HK-2 (cell line): ENCODE data around the gene SLC35B3.

ENCODE experiments used
- DNase-seq: peaks from one replicate; pipeline ENCODE4 v3.0.0-alpha.2; 2018; ENCODE audit not compliant: unreplicated experiment

Gene SLC35B3

DNA sequence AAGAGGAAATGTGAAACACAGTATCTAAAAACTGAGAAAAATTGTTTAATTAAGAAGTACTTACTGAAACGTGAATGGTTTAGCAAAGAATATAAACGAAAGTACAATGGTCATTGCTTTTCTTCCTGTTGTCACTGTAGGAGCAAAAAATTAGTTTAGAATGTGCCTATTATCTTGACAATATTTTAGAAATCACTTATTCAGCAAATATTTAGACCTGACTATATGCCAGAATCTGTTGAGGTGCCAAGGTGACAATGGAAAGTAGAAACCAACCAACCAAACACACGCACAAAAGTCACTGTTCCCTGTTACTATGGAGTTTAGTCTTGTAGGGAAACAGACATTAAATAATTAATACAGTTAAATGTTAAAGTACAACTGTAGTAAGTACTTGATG, 20.5 kb downstream of the SLC35B3 start:
- no peak for DNase-seq

DNA sequence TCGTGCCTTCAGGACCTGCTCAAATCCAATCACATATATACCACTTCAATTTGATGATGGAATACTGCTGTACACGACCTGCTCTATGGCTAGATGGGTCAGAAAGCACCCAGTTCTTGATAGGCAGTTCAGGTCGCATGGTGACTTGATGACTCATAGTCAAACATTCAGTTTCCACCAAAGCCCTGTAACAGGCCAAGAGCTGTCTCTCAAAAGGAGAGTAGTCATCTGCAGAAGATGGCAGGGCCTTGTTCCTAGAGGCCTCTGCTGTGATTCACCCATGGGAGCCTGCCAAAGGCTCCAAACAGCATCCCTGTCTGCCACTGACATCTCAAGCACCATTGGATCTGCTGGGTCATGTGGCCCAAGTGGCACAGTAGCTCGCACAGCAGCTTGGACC, 29.4 kb downstream of the SLC35B3 start:
- peak; percentile 2 for DNase-seq

DNA sequence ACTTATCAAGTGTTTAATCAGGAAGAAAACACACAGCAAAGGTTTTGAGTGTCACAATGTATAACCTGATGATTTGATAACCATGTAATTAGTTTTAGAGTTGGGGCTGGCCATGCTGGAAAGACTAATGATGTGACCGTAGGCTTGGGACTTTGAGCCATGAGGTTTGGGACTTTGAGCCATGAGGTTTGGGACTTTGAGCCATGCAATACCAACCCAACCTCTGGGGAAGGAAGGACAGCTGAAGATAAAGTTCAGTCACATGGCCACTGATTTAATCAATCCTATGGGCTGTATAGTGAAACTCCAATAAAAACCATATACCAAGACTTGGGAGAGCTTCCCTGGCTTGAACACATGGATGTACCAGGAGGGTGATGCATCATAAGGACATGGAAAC, 32.8 kb downstream of the SLC35B3 start:
- DNase-seq, result no peak

DNA sequence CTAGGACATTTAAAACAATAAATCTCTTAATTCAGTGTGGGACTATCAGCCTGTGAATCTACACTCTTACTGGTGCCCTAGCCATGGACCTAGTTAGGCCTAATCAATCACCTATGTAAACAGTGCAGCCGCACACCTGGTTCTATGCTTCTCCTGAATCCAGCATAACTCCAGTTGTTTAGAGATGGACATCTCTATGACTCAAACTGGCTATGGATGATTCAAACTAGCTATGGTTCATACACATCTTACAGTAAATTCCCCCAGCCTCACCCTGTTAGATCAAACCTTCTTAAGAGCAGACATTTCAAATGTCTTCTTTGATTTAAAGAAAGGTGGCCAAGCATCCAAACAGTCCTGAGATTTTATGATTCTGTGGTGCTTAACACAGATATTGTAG, 34.7 kb downstream of the SLC35B3 start:
- DNase-seq, result no peak

DNA sequence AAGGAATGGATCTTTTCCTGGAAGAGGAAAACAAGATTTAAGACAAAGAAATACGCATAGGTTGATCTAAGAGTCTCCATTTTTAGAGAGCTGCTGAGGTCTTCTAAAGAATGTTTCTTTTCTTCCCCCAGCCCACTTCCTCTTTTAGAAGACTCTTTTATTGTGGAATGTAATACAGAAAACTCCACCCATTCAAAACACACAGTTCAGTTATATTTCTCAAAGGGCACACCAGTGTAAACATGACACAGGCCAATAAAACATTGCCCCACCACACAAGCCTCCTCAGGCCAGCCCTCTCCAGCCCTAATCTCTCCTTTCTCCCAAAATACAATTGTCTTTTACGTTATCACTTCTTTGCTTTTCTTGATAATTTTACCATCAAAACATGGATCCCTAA, 42.8 kb downstream of the SLC35B3 start:
- no peak for DNase-seq

DNA sequence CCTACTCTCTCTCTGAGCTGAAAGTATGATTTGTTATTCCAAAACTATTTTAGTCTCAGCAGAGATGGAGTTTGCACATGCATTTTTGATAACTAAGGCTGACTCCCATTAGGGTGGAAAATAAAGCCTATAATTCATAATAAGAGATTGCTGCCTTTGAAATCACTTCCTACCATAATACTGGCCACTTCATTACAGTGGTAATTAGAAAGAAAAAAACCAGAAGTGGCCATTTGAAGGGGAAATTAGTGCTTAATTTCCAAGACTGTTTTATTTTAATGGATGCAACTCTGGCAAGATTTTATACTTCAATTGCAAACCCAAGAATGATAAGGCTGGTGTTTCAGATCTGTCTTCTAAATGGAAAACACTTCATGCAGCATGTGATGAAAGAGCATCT, 43.4 kb downstream of the SLC35B3 start:
- no peak for DNase-seq

DNA sequence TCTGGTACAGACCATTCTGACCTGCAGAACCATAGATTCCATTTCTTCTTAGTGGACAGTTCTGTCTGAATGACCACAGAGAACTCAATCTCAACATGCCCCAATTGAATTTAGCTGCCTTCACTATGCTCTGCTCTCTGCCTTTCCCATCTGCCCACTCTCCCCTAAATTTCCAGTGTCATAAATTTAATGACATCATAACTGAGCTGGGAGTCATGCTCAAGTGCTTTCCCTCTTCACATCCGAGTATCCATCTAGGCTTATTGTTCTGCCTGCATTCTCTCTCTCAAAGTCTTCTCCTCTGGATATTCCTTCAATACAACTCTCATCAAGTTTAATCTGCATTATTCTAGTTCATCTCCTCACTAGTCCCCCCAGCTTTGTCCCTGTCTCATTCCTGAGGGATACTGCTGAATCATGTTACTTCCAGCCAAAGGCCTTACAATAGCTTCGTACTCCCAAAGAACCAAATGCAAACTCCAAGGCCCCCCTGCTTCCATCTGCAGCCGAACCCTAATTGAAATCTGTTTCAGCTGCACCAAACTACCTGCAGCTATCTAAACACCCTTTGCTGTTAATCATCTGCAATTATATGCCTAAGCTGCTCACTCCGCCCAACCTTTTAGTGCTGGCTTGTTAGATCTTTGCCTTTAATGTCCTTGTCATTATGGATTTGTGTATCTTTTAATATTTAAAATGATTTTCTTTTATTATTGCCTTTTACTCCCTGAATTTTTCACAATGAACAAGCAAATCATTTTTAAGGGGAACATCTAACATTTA, 46.1 kb downstream of the SLC35B3 start:
- DNase-seq, result no peak

DNA sequence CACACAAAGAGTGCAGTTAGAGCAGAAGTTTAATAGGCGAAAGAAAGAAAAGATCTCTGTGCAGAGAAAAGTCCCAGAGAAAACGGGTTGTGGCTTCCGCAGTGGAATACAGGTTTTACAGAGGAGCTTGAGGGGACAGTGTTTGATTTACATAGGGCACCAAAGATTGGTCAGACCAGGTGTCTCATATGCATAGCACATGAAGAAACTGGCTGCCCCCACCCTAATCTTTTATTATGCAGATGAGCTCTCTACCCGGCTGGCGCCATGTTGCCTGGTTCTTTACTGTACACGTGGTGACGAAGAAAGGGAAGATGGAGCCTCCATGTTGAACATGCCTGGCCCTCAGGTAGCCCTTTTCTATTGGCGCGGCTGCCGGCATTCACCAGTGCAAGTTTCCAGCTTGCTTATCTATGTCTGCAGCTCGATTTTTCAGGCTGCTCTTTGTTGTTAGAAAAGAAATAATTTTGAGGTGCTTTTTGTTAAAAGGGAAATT, 47.4 kb downstream of the SLC35B3 start:
- no peak for DNase-seq

DNA sequence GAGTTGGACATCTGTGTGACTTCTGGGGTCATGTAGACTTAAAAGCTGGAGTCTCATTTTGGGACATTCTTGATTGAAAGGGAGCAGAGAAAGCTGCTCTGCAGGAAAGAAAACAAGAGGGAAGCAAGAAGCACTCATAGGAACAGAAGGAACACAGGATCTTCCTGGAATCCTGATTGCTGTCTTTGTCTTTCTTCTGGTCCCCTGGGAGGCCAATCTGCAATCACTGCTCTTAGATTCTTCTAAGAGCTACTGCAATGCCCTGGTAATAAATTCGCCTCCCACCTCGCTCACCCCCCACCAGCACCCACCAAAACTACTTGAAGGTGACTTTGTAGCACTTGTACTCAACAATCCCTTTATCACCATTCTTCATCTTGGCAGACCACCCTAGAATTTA, 51.8 kb downstream of the SLC35B3 start:
- DNase-seq, result no peak

DNA sequence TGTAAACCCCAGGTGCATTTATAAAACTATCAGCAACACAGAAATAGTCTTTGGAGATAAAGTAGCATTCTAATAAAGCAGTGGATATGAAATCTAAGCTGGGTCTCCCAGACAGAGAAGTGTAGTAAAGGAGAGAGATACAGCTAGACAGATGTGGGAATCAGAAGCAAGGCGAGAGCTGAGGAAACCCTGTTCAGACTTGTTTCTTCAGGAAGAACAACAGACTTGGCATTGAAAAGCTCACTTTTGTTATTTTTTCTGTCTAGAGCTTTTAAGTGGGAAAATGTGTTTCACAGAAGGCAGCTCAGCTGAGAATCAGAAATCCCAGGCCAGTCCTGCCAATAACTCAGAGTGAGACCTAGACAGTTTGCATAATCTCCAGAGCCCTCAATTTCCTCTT, 52.9 kb downstream of the SLC35B3 start:
- DNase-seq, result no peak

DNA sequence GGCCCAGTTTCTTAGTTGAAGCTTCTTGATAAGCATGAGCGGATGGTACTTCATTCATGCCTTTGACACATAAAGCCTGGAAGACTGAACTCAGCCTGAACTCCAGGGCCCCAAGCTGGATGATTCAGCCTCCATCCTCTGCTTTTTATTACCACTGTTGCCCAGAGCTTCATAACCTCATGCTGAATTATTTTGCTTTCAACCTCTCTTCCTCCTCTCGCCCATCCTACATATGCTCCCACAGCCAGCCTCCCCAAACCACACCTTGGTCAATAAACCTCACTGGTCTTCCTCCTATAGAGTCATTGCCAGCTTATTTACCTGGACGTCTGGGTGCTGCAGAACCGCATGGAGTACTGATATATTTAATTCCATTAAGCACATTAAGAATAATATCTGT, 59.4 kb downstream of the SLC35B3 start:
- no peak for DNase-seq
